Measurements from ENCODE around the gene GYPA.
"Not testable (repeated sequence)": the region's sequence is repeated elsewhere in the genome, so short reads cannot be mapped to it uniquely, and the experiment has no call there.

GRCh38 chr4:144128709-144129320 is 11.7 kb downstream of the GYPA start:
- TF ChIP-seq CTCF (IDR thresholded peaks at IDR 0.05; ENCODE audit: low read depth, low read length); POLR2A (IDR thresholded peaks at IDR 0.05; ENCODE audit: extremely low read depth, insufficient read length): not testable (repeated sequence)
- TF ChIP-seq, protein P1, sequence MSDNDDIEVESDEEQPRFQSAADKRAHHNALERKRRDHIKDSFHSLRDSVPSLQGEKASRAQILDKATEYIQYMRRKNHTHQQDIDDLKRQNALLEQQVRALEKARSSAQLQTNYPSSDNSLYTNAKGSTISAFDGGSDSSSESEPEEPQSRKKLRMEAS (IDR thresholded peaks at IDR 0.05; ENCODE audit: low read depth, low read length) = not testable (repeated sequence)
